GM12801 (cell line): ENCODE data around the gene RAB43.

Experiments
- TF ChIP-seq, protein P1 (sequence below): IDR thresholded peaks from one replicate; pipeline ENCODE4 v1.5.1; 2011; ENCODE audit warnings: control low read depth; ENCODE audit not compliant: insufficient read length; ENCODE audit errors: extremely low read depth

The RAB43 gene

DNA sequence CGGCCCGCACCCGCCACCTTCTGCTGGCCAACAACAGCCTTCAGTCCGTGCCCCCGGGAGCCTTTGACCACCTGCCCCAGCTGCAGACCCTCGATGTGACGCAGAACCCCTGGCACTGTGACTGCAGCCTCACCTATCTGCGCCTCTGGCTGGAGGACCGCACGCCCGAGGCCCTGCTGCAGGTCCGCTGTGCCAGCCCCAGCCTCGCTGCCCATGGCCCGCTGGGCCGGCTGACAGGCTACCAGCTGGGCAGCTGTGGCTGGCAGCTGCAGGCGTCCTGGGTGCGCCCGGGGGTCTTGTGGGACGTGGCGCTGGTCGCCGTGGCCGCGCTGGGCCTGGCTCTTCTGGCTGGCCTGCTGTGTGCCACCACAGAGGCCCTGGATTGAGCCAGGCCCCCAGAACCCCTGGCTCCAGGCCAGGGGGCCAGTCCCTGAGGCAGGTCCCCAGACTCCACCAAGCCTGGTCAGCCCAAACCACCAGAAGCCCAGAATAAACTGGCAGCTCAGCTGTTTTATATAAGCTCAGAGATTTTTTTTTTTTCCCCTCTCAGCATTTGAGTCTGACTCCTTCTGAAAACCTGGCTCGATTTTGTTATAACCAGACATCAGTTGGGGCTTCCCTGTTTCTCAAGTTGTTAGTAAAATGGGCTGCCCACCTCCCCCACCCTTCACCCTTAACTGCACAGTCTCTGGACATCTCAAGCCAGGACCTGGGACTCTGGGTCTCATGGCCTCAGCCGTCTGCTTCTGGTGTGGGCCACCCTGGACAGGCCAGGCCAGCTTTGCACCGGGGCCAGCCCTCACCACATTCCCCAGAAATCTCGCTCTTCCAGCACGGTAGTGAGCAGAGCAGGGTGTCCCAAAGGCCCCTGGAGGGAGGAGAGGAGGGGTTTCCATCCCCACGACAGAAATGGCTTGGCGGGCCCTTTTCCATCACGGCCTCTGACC, 59.4 kb downstream of the RAB43 start:
- TF ChIP-seq, protein P1, sequence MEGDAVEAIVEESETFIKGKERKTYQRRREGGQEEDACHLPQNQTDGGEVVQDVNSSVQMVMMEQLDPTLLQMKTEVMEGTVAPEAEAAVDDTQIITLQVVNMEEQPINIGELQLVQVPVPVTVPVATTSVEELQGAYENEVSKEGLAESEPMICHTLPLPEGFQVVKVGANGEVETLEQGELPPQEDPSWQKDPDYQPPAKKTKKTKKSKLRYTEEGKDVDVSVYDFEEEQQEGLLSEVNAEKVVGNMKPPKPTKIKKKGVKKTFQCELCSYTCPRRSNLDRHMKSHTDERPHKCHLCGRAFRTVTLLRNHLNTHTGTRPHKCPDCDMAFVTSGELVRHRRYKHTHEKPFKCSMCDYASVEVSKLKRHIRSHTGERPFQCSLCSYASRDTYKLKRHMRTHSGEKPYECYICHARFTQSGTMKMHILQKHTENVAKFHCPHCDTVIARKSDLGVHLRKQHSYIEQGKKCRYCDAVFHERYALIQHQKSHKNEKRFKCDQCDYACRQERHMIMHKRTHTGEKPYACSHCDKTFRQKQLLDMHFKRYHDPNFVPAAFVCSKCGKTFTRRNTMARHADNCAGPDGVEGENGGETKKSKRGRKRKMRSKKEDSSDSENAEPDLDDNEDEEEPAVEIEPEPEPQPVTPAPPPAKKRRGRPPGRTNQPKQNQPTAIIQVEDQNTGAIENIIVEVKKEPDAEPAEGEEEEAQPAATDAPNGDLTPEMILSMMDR: no peak

DNA sequence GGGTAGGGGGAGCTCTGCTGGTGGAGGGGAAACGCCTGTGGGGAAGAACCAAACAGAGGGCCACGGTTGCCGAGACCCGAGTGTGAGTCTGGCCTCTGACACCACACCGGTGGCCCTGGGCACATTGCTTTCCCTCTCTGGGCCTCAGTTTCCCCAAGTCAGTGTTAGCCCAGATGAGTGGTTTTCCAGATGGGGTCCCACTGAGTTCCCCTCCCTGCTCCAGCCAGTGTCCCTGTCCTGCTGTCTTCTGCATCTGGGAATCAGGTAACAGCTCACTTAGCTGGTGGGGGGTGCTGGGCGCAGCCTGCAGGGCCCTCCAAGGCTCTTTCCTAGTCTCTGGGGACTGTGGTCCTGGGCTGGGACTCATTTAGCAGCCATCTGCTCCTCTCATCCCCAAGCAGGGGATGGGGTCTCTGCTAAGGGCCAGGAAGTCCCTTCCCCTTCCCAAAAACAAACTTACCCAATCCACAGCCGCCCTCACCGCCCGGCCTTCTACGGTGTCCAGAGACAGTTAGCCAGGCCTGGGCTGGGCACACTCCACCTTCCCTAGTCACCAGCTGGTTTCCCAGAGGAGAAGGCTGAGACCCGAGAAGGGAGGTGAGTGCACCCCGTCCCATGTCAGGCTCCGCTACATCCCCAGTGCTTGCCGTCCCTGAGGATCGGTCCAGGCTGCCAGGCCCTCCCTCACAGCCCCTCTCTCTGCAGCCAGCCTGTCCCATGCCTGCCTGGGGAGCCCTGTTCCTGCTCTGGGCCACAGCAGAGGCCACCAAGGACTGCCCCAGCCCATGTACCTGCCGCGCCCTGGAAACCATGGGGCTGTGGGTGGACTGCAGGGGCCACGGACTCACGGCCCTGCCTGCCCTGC, 60.3 kb downstream of the RAB43 start:
- TF ChIP-seq, protein P1: no peak

DNA sequence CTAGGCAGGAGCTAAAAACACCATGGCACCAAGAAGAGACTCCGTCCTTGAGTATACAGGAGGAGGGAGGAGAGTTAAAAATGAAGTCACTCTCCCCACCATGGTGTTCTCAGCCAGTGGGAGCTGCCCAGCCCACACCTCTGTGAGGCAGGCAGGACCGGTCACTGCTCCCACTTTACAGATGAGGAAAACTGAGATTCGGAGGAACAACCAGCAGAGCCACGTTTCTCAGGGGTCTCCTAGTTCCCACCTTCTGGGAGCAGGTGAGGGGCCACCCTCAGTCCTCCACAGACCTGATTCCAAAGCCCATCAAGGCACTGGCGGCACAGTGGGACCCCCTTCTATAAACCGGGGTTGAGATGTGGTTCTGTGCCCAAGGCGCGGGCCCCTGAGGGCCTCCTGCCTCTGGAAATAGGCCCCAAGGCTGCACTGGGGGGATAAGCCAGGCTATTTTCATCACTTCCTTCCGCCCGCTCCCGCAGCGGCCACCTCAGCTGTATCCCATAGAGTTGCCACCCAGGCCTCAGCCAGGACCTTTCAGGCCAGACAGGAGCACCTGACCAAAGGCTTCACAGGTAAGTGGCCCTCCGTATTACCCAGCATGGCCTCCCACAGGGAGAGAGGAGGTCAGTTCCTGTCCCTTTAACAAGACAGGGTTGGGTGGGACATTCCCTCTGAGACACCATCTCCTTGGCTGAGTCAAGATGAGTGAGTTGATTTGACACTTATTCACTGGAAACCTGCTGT, 61.2 kb downstream of the RAB43 start, which contains the start of gene GP9:
TSS of gene GP9 (plus strand) at position 504 of the 747 bp plus-strand sequence. CDS start 961 bp downstream, outside the sequence.
- TF ChIP-seq, protein P1: no peak

DNA sequence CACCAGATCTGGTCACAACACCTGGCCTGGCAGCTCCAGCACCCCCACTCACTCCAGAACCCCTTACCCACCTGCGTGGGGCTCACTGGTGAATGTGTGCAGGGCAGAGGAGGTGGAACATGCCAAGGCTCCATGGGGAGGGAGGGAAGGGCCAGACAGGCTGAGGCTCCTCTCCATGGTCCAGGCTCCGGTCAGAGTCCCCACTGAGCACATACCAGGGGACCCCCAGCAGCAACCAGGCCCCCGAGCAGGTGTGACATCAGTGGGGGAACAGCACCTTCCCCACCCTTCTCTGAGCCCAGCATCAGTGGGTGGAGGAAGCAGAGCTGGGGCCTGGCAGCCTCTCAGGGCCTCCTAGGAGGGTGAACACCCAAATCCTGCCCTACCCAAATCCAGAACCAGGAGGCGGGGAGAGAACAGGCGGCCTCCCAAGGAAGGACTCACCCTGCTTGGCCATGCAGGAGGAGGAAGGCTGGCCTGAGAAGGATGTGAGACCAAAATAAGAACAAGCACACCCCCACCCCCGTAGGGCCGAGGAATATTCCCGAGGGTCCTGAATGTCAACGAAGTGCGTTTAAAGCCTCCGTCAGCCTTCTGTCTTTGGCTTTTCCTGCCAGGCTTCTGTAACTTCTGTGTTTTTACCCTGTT, 62.2 kb downstream of the RAB43 start:
- TF ChIP-seq, protein P1: no peak

DNA sequence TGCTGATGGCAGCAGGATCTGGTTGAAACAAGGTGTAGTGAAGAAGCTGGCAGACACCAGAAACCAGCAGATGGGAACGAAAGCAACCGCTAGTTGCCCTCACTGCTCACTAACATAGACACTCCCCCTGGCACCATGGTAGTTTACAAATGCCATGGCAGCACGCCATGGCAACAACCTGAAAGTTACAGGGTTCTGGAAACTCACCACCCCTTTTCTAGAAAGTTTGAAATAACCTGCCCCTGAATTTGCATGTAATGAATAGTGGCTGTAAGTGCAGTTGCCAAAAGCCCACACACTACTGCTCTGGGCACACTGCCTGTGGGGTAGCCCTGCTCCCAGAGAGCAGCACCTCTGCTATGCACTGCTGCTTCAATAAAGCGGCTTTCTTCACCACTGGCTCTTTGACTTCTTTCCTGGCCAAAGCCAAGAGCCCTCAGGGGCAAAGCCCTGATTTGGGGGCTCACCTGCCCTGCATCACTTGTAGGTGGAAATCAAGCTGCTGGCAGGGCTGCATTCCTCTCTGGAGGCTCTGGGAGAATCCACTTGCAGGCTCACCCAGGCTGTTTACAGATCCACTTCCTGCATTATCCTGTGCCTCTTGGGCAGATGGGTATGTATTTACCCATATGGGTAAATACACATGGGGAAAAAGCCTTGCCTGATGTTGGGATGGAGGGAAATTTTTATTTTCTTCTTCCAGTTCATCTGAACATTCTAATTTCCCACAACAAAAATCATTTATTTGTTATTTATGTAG, 63.0 kb downstream of the RAB43 start:
- TF ChIP-seq, protein P1: no peak

DNA sequence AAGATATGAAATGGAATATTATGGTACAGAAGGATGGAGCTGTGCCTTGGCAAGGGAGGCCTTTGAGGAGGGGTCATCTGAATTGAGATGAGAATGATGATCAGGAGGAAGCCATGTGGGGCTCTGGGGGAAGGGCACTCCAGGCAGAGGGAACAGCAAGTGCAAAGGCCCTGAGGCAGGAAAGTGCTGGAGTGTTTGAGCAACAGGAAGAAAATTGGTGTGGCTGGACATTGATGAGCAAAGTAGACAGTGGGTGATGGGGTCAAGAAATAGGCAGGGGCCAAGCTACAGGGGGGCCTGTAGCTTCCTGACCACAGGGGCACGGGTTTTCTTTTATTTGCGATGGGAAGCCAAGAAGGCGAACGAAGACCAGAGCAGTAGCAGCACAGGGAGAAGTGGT, 64.4 kb downstream of the RAB43 start:
- TF ChIP-seq, protein P1: no peak
